Activated CD4-positive, alpha-beta memory T cell treated with anti-CD3 and anti-CD28 coated beads for 36 hours (primary cell): Measurements from ENCODE around the gene SLC44A3. TPM values are rescaled to one million over a fixed set of nuclear protein-coding genes. Genes with fewer than 3 reads are reported as not detected.

Source experiments
- CTCF ChIA-PET: fragments of 350-600 bp; sonication (Branson Sonifier 250); formaldehyde crosslinking; loops from one replicate; lab custom pipeline; 2021; ENCODE audit warnings: antibody characterized with exemption, inconsistent platforms; lab: Charles Lee
- POLR2A ChIA-PET: fragments of 350-600 bp; sonication (Branson Sonifier 250); formaldehyde crosslinking; loops from one replicate; lab custom pipeline; 2021; ENCODE audit warnings: antibody characterized with exemption; lab: Charles Lee
- DNase-seq: peaks from one replicate; pipeline ENCODE4 v3.0.0-alpha.2; 2020
- H3K27ac Mint-ChIP-seq: one replicate; pipeline ENCODE4 v1.8.0; 2021; ENCODE audit warnings: mixed read lengths
- H3K27me3 Mint-ChIP-seq: one replicate; pipeline ENCODE4 v1.8.0; 2021; ENCODE audit warnings: mixed read lengths
- H3K36me3 Mint-ChIP-seq: one replicate; pipeline ENCODE4 v1.8.0; 2021; ENCODE audit warnings: mixed read lengths
- H3K4me1 Mint-ChIP-seq: one replicate; pipeline ENCODE4 v1.8.0; 2021; ENCODE audit warnings: low read depth, mixed read lengths
- H3K4me3 Mint-ChIP-seq: one replicate; pipeline ENCODE4 v1.8.0; 2021; ENCODE audit warnings: mild to moderate bottlenecking, mixed read lengths
- H3K9me3 Mint-ChIP-seq: one replicate; pipeline ENCODE4 v1.8.0; 2021; ENCODE audit warnings: mixed read lengths
- intact Hi-C: fragments of 100-400 bp; cut with micrococcal nuclease; formaldehyde crosslinking; loops from one replicate; pipeline ENCODE4 v1.15.1; 2023
- total RNA-seq, 2 experiments: library from RNA; stranded (reverse); gene quantifications; one replicate each; pipeline ENCODE4 v1.2.3, GENCODE V29; 2021

The SLC44A3 gene
- under 1 TPM; 0.10 to 0.21 TPM for total RNA-seq

GRCh38 chr1:94819945-94820746 is at the start of gene SLC44A3:
Gene SLC44A3 (plus strand): TSS chr1:94820357. CDS start chr1:94820452, 95 bp downstream.
- no peaks in the 10 kb centered on the region for H3K9me3 Mint-ChIP-seq
- no peak within 1 kb of the TSS for H3K27ac Mint-ChIP-seq
- peak within 1 kb of the TSS; percentile 54 for H3K4me3 Mint-ChIP-seq
- peak; percentile 34 for DNase-seq
- peaks cover 33% of the 10 kb centered on the region for H3K27me3 Mint-ChIP-seq
- ChIA-PET POLR2A (no interaction called here), CTCF (no interaction called here)
- H3K36me3 Mint-ChIP-seq = no peaks in the 10 kb centered on the region
- intact Hi-C loops = no loop called here
- peaks cover 7% of the 10 kb centered on the region for H3K4me1 Mint-ChIP-seq

GRCh38 chr1:94772230-94772641 is 47.9 kb upstream of the SLC44A3 start:
- Mint-ChIP-seq H3K36me3 (no peaks in the 10 kb centered on the region), H3K4me3 (no peak overlapping the region), H3K4me1 (no peaks in the 10 kb centered on the region), H3K27ac (no peak overlapping the region), H3K27me3 (peaks cover 2% of the 10 kb centered on the region), H3K9me3 (no peaks in the 10 kb centered on the region)
- DNase-seq = no peak
- ChIA-PET POLR2A (no interaction called here), CTCF (no interaction called here)
- intact Hi-C loops = no loop called here

GRCh38 chr1:94772845-94773244 is 47.3 kb upstream of the SLC44A3 start:
- CTCF ChIA-PET = interaction anchor here (0.9 kb wide), 1 partner anchor 33 kb away, joined by 3 read pairs; no protein-coding TSS in a partner anchor
- Mint-ChIP-seq H3K27ac (no peak overlapping the region), H3K27me3 (peaks cover 2% of the 10 kb centered on the region), H3K9me3 (no peaks in the 10 kb centered on the region), H3K4me1 (no peaks in the 10 kb centered on the region), H3K36me3 (no peaks in the 10 kb centered on the region), H3K4me3 (no peak overlapping the region)
- intact Hi-C loops = no loop called here
- POLR2A ChIA-PET = no interaction called here
- DNase-seq = no peak

- DNase-seq = no peak
- CTCF ChIA-PET = interaction anchor here (0.9 kb wide), 1 partner anchor 32 kb away, joined by 3 read pairs; no protein-coding TSS in a partner anchor
- POLR2A ChIA-PET = no interaction called here
- no peak overlapping the region for H3K27ac Mint-ChIP-seq
- H3K4me1 Mint-ChIP-seq = no peaks in the 10 kb centered on the region
- no peaks in the 10 kb centered on the region for H3K9me3 Mint-ChIP-seq
- intact Hi-C loops = no loop called here
- H3K4me3 Mint-ChIP-seq = no peak overlapping the region
- peaks cover 3% of the 10 kb centered on the region for H3K27me3 Mint-ChIP-seq
- H3K36me3 Mint-ChIP-seq = no peaks in the 10 kb centered on the region
Observed at GRCh38 chr1:94773296-94773809, 46.8 kb upstream of the SLC44A3 start.

- no peak for DNase-seq
- intact Hi-C loops = no loop called here
- no peak overlapping the region for H3K4me3 Mint-ChIP-seq
- H3K27me3 Mint-ChIP-seq = peaks cover 1% of the 10 kb centered on the region
- no peak overlapping the region for H3K27ac Mint-ChIP-seq
- H3K9me3 Mint-ChIP-seq = no peaks in the 10 kb centered on the region
- H3K36me3 Mint-ChIP-seq = no peaks in the 10 kb centered on the region
- no peaks in the 10 kb centered on the region for H3K4me1 Mint-ChIP-seq
- CTCF ChIA-PET = no interaction called here
- POLR2A ChIA-PET = no interaction called here
Observed at GRCh38 chr1:94773931-94774422, 46.2 kb upstream of the SLC44A3 start.

GRCh38 chr1:94776474-94776873 is 43.7 kb upstream of the SLC44A3 start:
- no peaks in the 10 kb centered on the region for H3K9me3 Mint-ChIP-seq
- POLR2A ChIA-PET = no interaction called here

GRCh38 chr1:94777281-94777680 is 42.9 kb upstream of the SLC44A3 start:
- Mint-ChIP-seq H3K27me3 (peaks cover 6% of the 10 kb centered on the region), H3K36me3 (no peaks in the 10 kb centered on the region), H3K9me3 (no peaks in the 10 kb centered on the region), H3K27ac (no peak overlapping the region), H3K4me3 (no peak overlapping the region), H3K4me1 (no peaks in the 10 kb centered on the region)
- intact Hi-C loops = no loop called here
- ChIA-PET POLR2A (no interaction called here), CTCF (interaction anchor here (1.0 kb wide), 2 partner anchors 28 to 296 kb away, joined by 3 to 4 read pairs; no protein-coding TSS in a partner anchor)
- no peak for DNase-seq

More at GRCh38 chr1:94776474-94776873, 43.7 kb upstream of the SLC44A3 start:
- Mint-ChIP-seq H3K4me3 (no peak overlapping the region), H3K27ac (no peak overlapping the region), H3K27me3 (peaks cover 6% of the 10 kb centered on the region), H3K4me1 (no peaks in the 10 kb centered on the region), H3K36me3 (no peaks in the 10 kb centered on the region)
- CTCF ChIA-PET = interaction anchor here (1.0 kb wide), 2 partner anchors 29 to 295 kb away, joined by 3 to 4 read pairs; no protein-coding TSS in a partner anchor
- intact Hi-C loops = no loop called here
- DNase-seq = no peak

- no peak for DNase-seq
- POLR2A ChIA-PET = no interaction called here
- Mint-ChIP-seq H3K4me1 (no peaks in the 10 kb centered on the region), H3K4me3 (no peak overlapping the region), H3K27ac (no peak overlapping the region), H3K36me3 (no peaks in the 10 kb centered on the region), H3K9me3 (no peaks in the 10 kb centered on the region), H3K27me3 (peaks cover 6% of the 10 kb centered on the region)
- CTCF ChIA-PET = no interaction called here
- intact Hi-C loops = no loop called here
Observed at GRCh38 chr1:94778808-94779207, 41.3 kb upstream of the SLC44A3 start.

GRCh38 chr1:94783342-94784189 is 36.6 kb upstream of the SLC44A3 start:
- H3K4me1 Mint-ChIP-seq = no peaks in the 10 kb centered on the region
- H3K27me3 Mint-ChIP-seq = peaks cover 7% of the 10 kb centered on the region
- H3K36me3 Mint-ChIP-seq = no peaks in the 10 kb centered on the region
- intact Hi-C loops = no loop called here
- no peaks in the 10 kb centered on the region for H3K9me3 Mint-ChIP-seq
- no peak for DNase-seq
- H3K27ac Mint-ChIP-seq = no peak overlapping the region
- POLR2A ChIA-PET = no interaction called here
- no peak overlapping the region for H3K4me3 Mint-ChIP-seq
- CTCF ChIA-PET = no interaction called here

- H3K27me3 Mint-ChIP-seq = peaks cover 7% of the 10 kb centered on the region
- POLR2A ChIA-PET = no interaction called here
- H3K4me1 Mint-ChIP-seq = no peaks in the 10 kb centered on the region
- intact Hi-C loops = no loop called here
- DNase-seq = no peak
- no peaks in the 10 kb centered on the region for H3K9me3 Mint-ChIP-seq
- CTCF ChIA-PET = no interaction called here
- H3K27ac Mint-ChIP-seq = no peak overlapping the region
- H3K4me3 Mint-ChIP-seq = no peak overlapping the region
- no peaks in the 10 kb centered on the region for H3K36me3 Mint-ChIP-seq
Observed at GRCh38 chr1:94784190-94784515, 36.0 kb upstream of the SLC44A3 start.

GRCh38 chr1:94787691-94788090 is 32.5 kb upstream of the SLC44A3 start:
- no peak overlapping the region for H3K4me3 Mint-ChIP-seq
- H3K4me1 Mint-ChIP-seq = no peaks in the 10 kb centered on the region
- peaks cover 3% of the 10 kb centered on the region for H3K27me3 Mint-ChIP-seq
- ChIA-PET CTCF (no interaction called here), POLR2A (no interaction called here)
- intact Hi-C loops = no loop called here
- H3K9me3 Mint-ChIP-seq = no peaks in the 10 kb centered on the region
- DNase-seq = no peak
- no peak overlapping the region for H3K27ac Mint-ChIP-seq
- H3K36me3 Mint-ChIP-seq = no peaks in the 10 kb centered on the region

- peaks cover 4% of the 10 kb centered on the region for H3K27me3 Mint-ChIP-seq
- no peak for DNase-seq
- POLR2A ChIA-PET = no interaction called here
- no peak overlapping the region for H3K4me3 Mint-ChIP-seq
- peaks cover 3% of the 10 kb centered on the region for H3K4me1 Mint-ChIP-seq
- intact Hi-C loops = no loop called here
- H3K9me3 Mint-ChIP-seq = no peaks in the 10 kb centered on the region
- CTCF ChIA-PET = no interaction called here
- no peaks in the 10 kb centered on the region for H3K36me3 Mint-ChIP-seq
- no peak overlapping the region for H3K27ac Mint-ChIP-seq
Observed at GRCh38 chr1:94790246-94790645, 29.9 kb upstream of the SLC44A3 start.
